SU-DHL-6 (cell line): ENCODE measurements around the gene CCDC85B.

Experiments used
- H2AFZ ChIP-seq: fragments of 200-600 bp; sonication (generic); 2 replicates; pipeline ENCODE4 v1.6.1; 2014; ENCODE audit warnings: low read depth, mild to moderate bottlenecking, moderate library complexity, mixed read lengths, antibody characterized with exemption, low read length; ENCODE audit not compliant: severe bottlenecking
- H3F3A ChIP-seq: fragments of 200-600 bp; shearing (Covaris generic); 2 replicates; pipeline ENCODE4 v1.6.0; 2016; ENCODE audit warnings: antibody characterized with exemption, mild to moderate bottlenecking; ENCODE audit not compliant: insufficient read depth
- H3K27ac ChIP-seq: fragments of 200-600 bp; sonication (generic); 2 replicates; pipeline ENCODE4 v1.5.1; 2016; ENCODE audit warnings: low read depth, mild to moderate bottlenecking, low read length, moderate library complexity, mixed read lengths
- H3K27me3 ChIP-seq: fragments of 200-600 bp; sonication (generic), shearing (Covaris generic); 2 replicates; pipeline ENCODE4 v1.6.0; 2014; ENCODE audit warnings: mild to moderate bottlenecking, low read length
- H3K36me3 ChIP-seq: fragments of 200-600 bp; sonication (generic); 2 replicates; pipeline ENCODE4 v1.6.1; 2014; ENCODE audit warnings: mild to moderate bottlenecking, low read length, mixed read lengths
- H3K4me2 ChIP-seq: fragments of 300-600, 200-600 bp; shearing (Covaris generic), sonication (generic); 2 replicates; pipeline ENCODE4 v1.6.0; 2014; ENCODE audit warnings: low read length, low read depth, mild to moderate bottlenecking; ENCODE audit not compliant: poor library complexity, severe bottlenecking
- H3K4me3 ChIP-seq: fragments of 200-600 bp; sonication (generic); 2 replicates; pipeline ENCODE4 v1.5.1; 2014; ENCODE audit warnings: antibody characterized with exemption, low read length, mild to moderate bottlenecking, mixed read lengths; ENCODE audit not compliant: insufficient read depth, poor library complexity, severe bottlenecking
- H3K79me2 ChIP-seq: fragments of 200-600 bp; sonication (generic); 2 replicates; pipeline ENCODE4 v1.6.1; 2014; ENCODE audit warnings: mild to moderate bottlenecking, low read length, moderate library complexity; ENCODE audit not compliant: insufficient read depth
- H3K9ac ChIP-seq: fragments of 200-600 bp; sonication (generic); 2 replicates; pipeline ENCODE4 v1.7.0; 2014; ENCODE audit warnings: mild to moderate bottlenecking, low read length
- H3K9me2 ChIP-seq: fragments of 200-600 bp; sonication (generic); replicated peaks from 2 replicates; pipeline ENCODE4 v1.6.1; 2014; ENCODE audit warnings: low read length; ENCODE audit not compliant: insufficient read depth
- H3K9me3 ChIP-seq: fragments of 200-600 bp; sonication (generic); 2 replicates; pipeline ENCODE4 v1.6.1; 2014; ENCODE audit warnings: low read length, mixed read lengths; ENCODE audit not compliant: insufficient read depth
- H4K20me1 ChIP-seq: fragments of 200-600 bp; sonication (generic); 2 replicates; pipeline ENCODE4 v1.6.1; 2014; ENCODE audit warnings: low read depth, mild to moderate bottlenecking, antibody characterized with exemption, low read length, moderate library complexity, mixed read lengths
- CTCF ChIP-seq: fragments of 200-600 bp; sonication (generic); IDR thresholded peaks from one replicate; pipeline ENCODE4 v1.5.1; 2017; ENCODE audit warnings: antibody characterized with exemption, mild to moderate bottlenecking, low read length, moderate library complexity; ENCODE audit not compliant: insufficient read depth, poor library complexity, severe bottlenecking
- EZH2phosphoT487 ChIP-seq: fragments of 200-600 bp; sonication (generic), shearing (Covaris generic); conservative IDR thresholded peaks from 2 replicates; pipeline ENCODE4 v1.6.1; 2018; ENCODE audit warnings: mild to moderate bottlenecking, antibody characterized with exemption, low read length, moderate library complexity, mixed read lengths

Gene CCDC85B

GRCh38 chr11:65851811-65852507 is 38.5 kb upstream of the CCDC85B start:
- Histone ChIP-seq H3K4me2 (no peak overlapping the region), H3K36me3 (peaks cover 24% of the 10 kb centered on the region), H3K9ac (no peak overlapping the region), H3K27ac (no peak overlapping the region), H2AFZ (no peak overlapping the region), H3K9me2 (no peaks in the 10 kb centered on the region), H3K9me3 (no peaks in the 10 kb centered on the region), H3K4me3 (no peak overlapping the region), H3K79me2 (peaks cover 18% of the 10 kb centered on the region), H3F3A (peaks cover 26% of the 10 kb centered on the region), H4K20me1 (peaks cover 16% of the 10 kb centered on the region), H3K27me3 (no peaks in the 10 kb centered on the region)
- TF ChIP-seq CTCF (no peak), EZH2phosphoT487 (no peak)

- TF ChIP-seq EZH2phosphoT487 (no peak), CTCF (no peak)
- peaks cover 26% of the 10 kb centered on the region for H3F3A ChIP-seq
- H3K36me3 ChIP-seq, result peaks cover 24% of the 10 kb centered on the region
- H3K9me2 ChIP-seq, result no peaks in the 10 kb centered on the region
- peaks cover 16% of the 10 kb centered on the region for H4K20me1 ChIP-seq
- no peak overlapping the region for H3K4me3 ChIP-seq
- H3K27me3 ChIP-seq, result no peaks in the 10 kb centered on the region
- H3K4me2 ChIP-seq, result no peak overlapping the region
- no peak overlapping the region for H2AFZ ChIP-seq
- no peak overlapping the region for H3K9ac ChIP-seq
- H3K79me2 ChIP-seq, result peaks cover 26% of the 10 kb centered on the region
- H3K9me3 ChIP-seq, result no peaks in the 10 kb centered on the region
- H3K27ac ChIP-seq, result no peak overlapping the region
Measured at GRCh38 chr11:65852508-65853245, 37.8 kb upstream of the CCDC85B start.

GRCh38 chr11:65853246-65853979 is 37.1 kb upstream of the CCDC85B start:
- Histone ChIP-seq H3K9ac (no peak overlapping the region), H3K27ac (no peak overlapping the region), H2AFZ (no peak overlapping the region), H3K36me3 (peaks cover 24% of the 10 kb centered on the region), H3K4me3 (no peak overlapping the region), H3K79me2 (peaks cover 28% of the 10 kb centered on the region), H3K27me3 (no peaks in the 10 kb centered on the region), H3K9me3 (no peaks in the 10 kb centered on the region), H3K9me2 (no peaks in the 10 kb centered on the region), H3K4me2 (no peak overlapping the region), H4K20me1 (peaks cover 16% of the 10 kb centered on the region), H3F3A (peaks cover 27% of the 10 kb centered on the region)
- TF ChIP-seq EZH2phosphoT487 (no peak), CTCF (no peak)
